NCI-H2196 treated with DMSO at 0.1 percent for 48 hours (cell line): Measurements from ENCODE around the gene CPEB3.
A peak's percentile ranks its signal among the peaks of the same experiment; 100 is the strongest.

Experiments
- DNase-seq: peaks from one replicate; lab custom pipeline; 2025; ENCODE audit not compliant: unreplicated experiment; lab: John Stamatoyannopoulos, UW

CPEB3 gene

GRCh38 chr10:92110039-92110794 is 180.7 kb downstream of the CPEB3 start:
- DNase-seq, result no peak

- DNase-seq, result no peak
These were observed 182.1 kb downstream of the CPEB3 start for GRCh38 chr10:92108747-92109146.

- DNase-seq, result no peak
These were observed 182.8 kb downstream of the CPEB3 start for GRCh38 chr10:92108120-92108519.

GRCh38 chr10:92103376-92104090 is 187.3 kb downstream of the CPEB3 start:
- DNase-seq, result no peak

GRCh38 chr10:92102601-92103213 is 188.2 kb downstream of the CPEB3 start:
- DNase-seq, result no peak

- no peak for DNase-seq
These were observed 195.9 kb downstream of the CPEB3 start for GRCh38 chr10:92094960-92095359.

GRCh38 chr10:92091965-92092364 is 198.9 kb downstream of the CPEB3 start:
- no peak for DNase-seq

- peak; percentile 38 for DNase-seq
These were observed 203.0 kb downstream of the CPEB3 start for GRCh38 chr10:92087750-92088395.

GRCh38 chr10:92082583-92083280 is 208.1 kb downstream of the CPEB3 start:
- no peak for DNase-seq

GRCh38 chr10:92081641-92082040 is 209.2 kb downstream of the CPEB3 start:
- DNase-seq, result no peak

GRCh38 chr10:92080244-92080643 is 210.6 kb downstream of the CPEB3 start:
- no peak for DNase-seq

- no peak for DNase-seq
These were observed 211.9 kb downstream of the CPEB3 start for GRCh38 chr10:92079003-92079402.

GRCh38 chr10:92076722-92077121 is 214.2 kb downstream of the CPEB3 start:
- DNase-seq, result no peak

GRCh38 chr10:92075829-92076228 is 215.0 kb downstream of the CPEB3 start:
- DNase-seq, result no peak

GRCh38 chr10:92074126-92074887 is 216.6 kb downstream of the CPEB3 start:
- no peak for DNase-seq

- DNase-seq, result no peak
These were observed 222.0 kb downstream of the CPEB3 start for GRCh38 chr10:92068900-92069299.

GRCh38 chr10:92066386-92066785 is 224.5 kb downstream of the CPEB3 start:
- DNase-seq, result no peak

- DNase-seq, result no peak
These were observed 226.4 kb downstream of the CPEB3 start for GRCh38 chr10:92064506-92064905.

GRCh38 chr10:92062273-92062672 is 228.6 kb downstream of the CPEB3 start:
- DNase-seq, result no peak

GRCh38 chr10:92054807-92055206 is 236.1 kb downstream of the CPEB3 start:
- no peak for DNase-seq
